DOHH2 (cell line): ENCODE measurements around the gene EPB41L2.

Experiments used
- H3F3A ChIP-seq: fragments of 200-600 bp; sonication (generic), shearing (Covaris generic); 2 replicates; pipeline ENCODE4 v1.6.0; 2016; ENCODE audit warnings: antibody characterized with exemption, mild to moderate bottlenecking; ENCODE audit not compliant: control insufficient read depth, insufficient read depth
- H3K27ac ChIP-seq: fragments of 200-600 bp; sonication (generic); 2 replicates; pipeline ENCODE4 v1.5.1; 2014; ENCODE audit warnings: low read depth, mild to moderate bottlenecking, low read length, moderate library complexity
- H3K27me3 ChIP-seq: fragments of 200-600 bp; sonication (generic); 2 replicates; pipeline ENCODE4 v1.6.1; 2014; ENCODE audit warnings: mild to moderate bottlenecking, low read length, mixed read lengths; ENCODE audit not compliant: control insufficient read depth
- H3K36me3 ChIP-seq: fragments of 200-600 bp; sonication (generic); 2 replicates; pipeline ENCODE4 v1.6.1; 2014; ENCODE audit warnings: mild to moderate bottlenecking, low read length, moderate library complexity, mixed read lengths; ENCODE audit not compliant: control insufficient read depth
- H3K4me1 ChIP-seq: fragments of 200-600 bp; sonication (generic); 2 replicates; pipeline ENCODE4 v1.6.1; 2014; ENCODE audit warnings: mild to moderate bottlenecking, low read length, mixed read lengths; ENCODE audit not compliant: control insufficient read depth
- H3K4me2 ChIP-seq: fragments of 200-600 bp; sonication (generic); 2 replicates; pipeline ENCODE4 v1.6.0; 2014; ENCODE audit warnings: mild to moderate bottlenecking, low read length, moderate library complexity
- H3K4me3 ChIP-seq: fragments of 200-600 bp; sonication (generic); 2 replicates; pipeline ENCODE4 v1.5.1; 2014; ENCODE audit warnings: mild to moderate bottlenecking, low read length, mixed read lengths
- H3K79me2 ChIP-seq: fragments of 200-600 bp; sonication (generic); 2 replicates; pipeline ENCODE4 v1.6.1; 2014; ENCODE audit warnings: mild to moderate bottlenecking, low read length, mixed read lengths; ENCODE audit not compliant: control insufficient read depth
- H3K9me2 ChIP-seq: fragments of 200-600 bp; sonication (generic); replicated peaks from 2 replicates; pipeline ENCODE4 v1.6.1; 2014; ENCODE audit warnings: mild to moderate bottlenecking, low read length, mixed read lengths; ENCODE audit not compliant: control insufficient read depth
- H3K9me3 ChIP-seq: fragments of 200-600 bp; sonication (generic); 2 replicates; pipeline ENCODE4 v1.6.1; 2014; ENCODE audit warnings: antibody characterized with exemption, low read length, mixed read lengths; ENCODE audit not compliant: control insufficient read depth, insufficient read depth
- H4K20me1 ChIP-seq: fragments of 200-600 bp; sonication (generic); 2 replicates; pipeline ENCODE4 v1.6.0; 2014; ENCODE audit warnings: low read depth, mild to moderate bottlenecking, antibody characterized with exemption, low read length, moderate library complexity; ENCODE audit not compliant: control insufficient read depth, insufficient read depth
- EZH2phosphoT487 ChIP-seq: fragments of 200-600 bp; sonication (generic); IDR thresholded peaks from 2 replicates; pipeline ENCODE4 v1.6.1; 2017; ENCODE audit warnings: borderline replicate concordance, mild to moderate bottlenecking, antibody characterized with exemption, low read length, moderate library complexity, mixed read lengths
- TF ChIP-seq, protein P1 (sequence below): fragments of 200-600 bp; sonication (generic); IDR thresholded peaks from one replicate; pipeline ENCODE4 v1.5.1; 2014; ENCODE audit warnings: antibody characterized with exemption, mild to moderate bottlenecking, low read depth, low read length; ENCODE audit not compliant: poor library complexity, severe bottlenecking

The EPB41L2 gene

DNA sequence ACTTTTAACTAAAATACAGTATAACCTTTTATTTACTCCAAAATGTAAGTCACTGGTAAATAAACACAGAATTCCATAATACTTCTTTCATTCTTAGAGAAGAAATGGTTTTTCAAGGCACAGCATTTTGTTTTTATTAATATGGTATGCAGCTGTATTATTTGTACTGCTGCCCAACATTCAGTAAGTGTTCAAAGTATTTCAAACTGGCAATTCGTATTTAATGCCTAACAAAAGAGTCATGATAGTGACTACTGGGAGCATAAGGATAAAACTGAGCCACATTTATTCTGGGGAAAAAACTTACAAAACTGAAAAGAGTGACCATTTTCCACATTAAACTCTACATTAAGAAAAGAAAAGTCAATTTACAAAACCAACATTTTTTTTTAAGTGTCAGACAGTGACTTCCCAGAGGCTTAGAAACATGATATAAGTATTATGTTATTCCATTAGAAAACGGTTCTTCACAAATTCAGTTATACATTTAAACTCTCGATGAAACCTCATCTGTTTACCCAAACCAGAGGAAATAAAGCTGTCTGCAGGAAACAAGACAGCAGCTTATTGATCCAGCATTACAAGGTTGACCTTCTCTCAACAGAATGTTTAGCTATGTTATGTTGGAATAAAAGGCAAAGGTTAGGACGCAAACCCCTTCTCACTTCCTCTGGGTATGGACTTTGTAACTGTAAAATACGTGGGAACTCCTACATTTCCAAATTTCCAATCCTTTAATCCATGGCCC is 24.3 kb downstream of the EPB41L2 start:
- Histone ChIP-seq H3K27me3 (no peaks in the 10 kb centered on the region), H3K27ac (no peak overlapping the region), H3K4me3 (no peak overlapping the region), H3K36me3 (no peaks in the 10 kb centered on the region; the same call in 1 of the 2 replicates), H3K4me2 (no peak overlapping the region), H3K79me2 (peaks cover 95% of the 10 kb centered on the region), H3K4me1 (no peaks in the 10 kb centered on the region), H3K9me2 (no peaks in the 10 kb centered on the region), H3F3A (no peaks in the 10 kb centered on the region), H3K9me3 (no peaks in the 10 kb centered on the region), H4K20me1 (no peaks in the 10 kb centered on the region; the same call in 1 of the 2 replicates)
- TF ChIP-seq, protein P1, sequence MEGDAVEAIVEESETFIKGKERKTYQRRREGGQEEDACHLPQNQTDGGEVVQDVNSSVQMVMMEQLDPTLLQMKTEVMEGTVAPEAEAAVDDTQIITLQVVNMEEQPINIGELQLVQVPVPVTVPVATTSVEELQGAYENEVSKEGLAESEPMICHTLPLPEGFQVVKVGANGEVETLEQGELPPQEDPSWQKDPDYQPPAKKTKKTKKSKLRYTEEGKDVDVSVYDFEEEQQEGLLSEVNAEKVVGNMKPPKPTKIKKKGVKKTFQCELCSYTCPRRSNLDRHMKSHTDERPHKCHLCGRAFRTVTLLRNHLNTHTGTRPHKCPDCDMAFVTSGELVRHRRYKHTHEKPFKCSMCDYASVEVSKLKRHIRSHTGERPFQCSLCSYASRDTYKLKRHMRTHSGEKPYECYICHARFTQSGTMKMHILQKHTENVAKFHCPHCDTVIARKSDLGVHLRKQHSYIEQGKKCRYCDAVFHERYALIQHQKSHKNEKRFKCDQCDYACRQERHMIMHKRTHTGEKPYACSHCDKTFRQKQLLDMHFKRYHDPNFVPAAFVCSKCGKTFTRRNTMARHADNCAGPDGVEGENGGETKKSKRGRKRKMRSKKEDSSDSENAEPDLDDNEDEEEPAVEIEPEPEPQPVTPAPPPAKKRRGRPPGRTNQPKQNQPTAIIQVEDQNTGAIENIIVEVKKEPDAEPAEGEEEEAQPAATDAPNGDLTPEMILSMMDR: no peak
- no peak for TF ChIP-seq EZH2phosphoT487

- no peaks in the 10 kb centered on the region for H3K9me3 ChIP-seq
- no peak overlapping the region for H3K27ac ChIP-seq
- no peak for TF ChIP-seq EZH2phosphoT487
- TF ChIP-seq, protein P1: no peak
- no peaks in the 10 kb centered on the region; the same call in 1 of the 2 replicates for H4K20me1 ChIP-seq
- no peaks in the 10 kb centered on the region for H3K9me2 ChIP-seq
- H3K4me3 ChIP-seq: no peak overlapping the region
- no peaks in the 10 kb centered on the region for H3K27me3 ChIP-seq
- H3K4me2 ChIP-seq: no peak overlapping the region
- no peaks in the 10 kb centered on the region; the same call in 1 of the 2 replicates for H3K36me3 ChIP-seq
- no peaks in the 10 kb centered on the region for H3F3A ChIP-seq
- H3K4me1 ChIP-seq: no peaks in the 10 kb centered on the region
- H3K79me2 ChIP-seq: peaks cover 95% of the 10 kb centered on the region
These were observed 25.7 kb downstream of the EPB41L2 start for GRCh38 chr6:131037194-131037897.

GRCh38 chr6:131036601-131037000 is 26.4 kb downstream of the EPB41L2 start:
- no peak overlapping the region for H3K27ac ChIP-seq
- peaks cover 95% of the 10 kb centered on the region for H3K79me2 ChIP-seq

More at GRCh38 chr6:131036601-131037000, 26.4 kb downstream of the EPB41L2 start:
- H3K4me2 ChIP-seq: no peak overlapping the region
- TF ChIP-seq EZH2phosphoT487: no peak
- TF ChIP-seq, protein P1: no peak
- H3F3A ChIP-seq: no peaks in the 10 kb centered on the region
- no peaks in the 10 kb centered on the region for H3K27me3 ChIP-seq
- no peak overlapping the region for H3K4me3 ChIP-seq
- no peaks in the 10 kb centered on the region; the same call in 1 of the 2 replicates for H3K36me3 ChIP-seq
- H3K9me2 ChIP-seq: no peaks in the 10 kb centered on the region
- H3K9me3 ChIP-seq: no peaks in the 10 kb centered on the region
- no peaks in the 10 kb centered on the region for H3K4me1 ChIP-seq
- no peaks in the 10 kb centered on the region; the same call in 1 of the 2 replicates for H4K20me1 ChIP-seq
